Right ventricle myocardium inferior (tissue), 1 donor: Measurements from ENCODE around the gene RNF151. TPM values are rescaled to one million over a fixed set of nuclear protein-coding genes. Genes with fewer than 3 reads are reported as not detected.
A peak's percentile ranks its signal among the peaks of the same experiment; 100 is the strongest.
"Not testable (repeated sequence)": the region's sequence is repeated elsewhere in the genome, so short reads cannot be mapped to it uniquely, and the experiment has no call there.

ENCODE experiments used
- ATAC-seq: fragments of 200-7000 bp; cut with Tn5 transposase; one replicate; pipeline ENCODE4 v1.9.1; 2020; ENCODE audit warnings: mild to moderate bottlenecking, moderate library complexity
- DNase-seq: peaks from one replicate; pipeline ENCODE4 v3.0.0; 2021; ENCODE audit errors: missing footprints
- intact Hi-C: fragments of 100-400 bp; cut with DNase I; formaldehyde crosslinking; loops from one replicate; pipeline ENCODE4 v1.11.0; 2022
- total RNA-seq: library from RNA; stranded (reverse); fragmentation: NEBNext Ultra II Directional; extraction: Animal tissue kit (Norgen Biotek cat#: 25700); gene quantifications from one replicate; pipeline ENCODE4 v1.2.1, GENCODE V29; 2021
- donor health status: DM: no; HTN: yes; CAD: no; lungs with severe emphysema.

Gene RNF151
- total RNA-seq, 1 donor from 2014 or later = not detected

GRCh38 chr16:1950559-1950958 is 16.1 kb upstream of the RNF151 start:
- intact Hi-C loops = no loop called here
- peak; percentile 60 for DNase-seq
- ATAC-seq = peak; percentile 57

GRCh38 chr16:1953734-1954133 is 12.9 kb upstream of the RNF151 start:
- intact Hi-C loops = no loop called here
- ATAC-seq (peak; percentile 17), DNase-seq (peak; percentile 58)

GRCh38 chr16:1957434-1958142 is 9.1 kb upstream of the RNF151 start:
- peak; percentile 32 for DNase-seq
- ATAC-seq, intact Hi-C loops: not testable (repeated sequence)

GRCh38 chr16:1958143-1958491 is 8.5 kb upstream of the RNF151 start:
- DNase-seq = peak; percentile 34
- intact Hi-C loops, ATAC-seq: not testable (repeated sequence)

GRCh38 chr16:1958715-1959268 is 7.9 kb upstream of the RNF151 start:
- ATAC-seq = no peak
- intact Hi-C loops = no loop called here
- no peak for DNase-seq

GRCh38 chr16:1959269-1960039 is 7.2 kb upstream of the RNF151 start, which contains the start of gene NDUFB10:
Gene NDUFB10, plus strand, starts transcription at chr16:1959538. Its CDS starts 87 bp downstream, at chr16:1959625.
- peak; percentile 93 for ATAC-seq
- DNase-seq = peak; percentile 96
- intact Hi-C loops = loop anchor here (5.0 kb wide), 1 partner anchor 253 kb away; the partner anchor contains the start of genes BRICD5 and PGP

GRCh38 chr16:1960665-1961630 is 5.7 kb upstream of the RNF151 start:
- DNase-seq = no peak
- intact Hi-C loops = loop anchor here (5.0 kb wide), 1 partner anchor 251 kb away; the partner anchor contains the start of genes BRICD5 and PGP
- no peak for ATAC-seq

GRCh38 chr16:1961651-1962067 is 5.0 kb upstream of the RNF151 start:
- intact Hi-C loops = loop anchor here (5.0 kb wide), 1 partner anchor 251 kb away; the partner anchor contains the start of genes BRICD5 and PGP
- DNase-seq = no peak
- no peak for ATAC-seq

- intact Hi-C loops = loop anchor here (5.0 kb wide), 1 partner anchor 250 kb away; the partner anchor contains the start of genes BRICD5 and PGP
- not testable (repeated sequence) for DNase-seq, ATAC-seq
These were observed 4.2 kb upstream of the RNF151 start for GRCh38 chr16:1962161-1963153.

GRCh38 chr16:1963806-1964505 is 2.7 kb upstream of the RNF151 start:
- ATAC-seq = peak; percentile 11
- no peak for DNase-seq
- intact Hi-C loops = loop anchor here (5.0 kb wide), 1 partner anchor 248 kb away; the partner anchor contains the start of genes BRICD5 and PGP

GRCh38 chr16:1964506-1965395 is 1.9 kb upstream of the RNF151 start, which contains the start of gene RPS2:
Gene RPS2, minus strand, starts transcription at chr16:1964826. Its CDS starts 201 bp downstream, at chr16:1964625.
- intact Hi-C loops = loop anchor here (5.0 kb wide), 1 partner anchor 248 kb away; the partner anchor contains the start of genes BRICD5 and PGP
- ATAC-seq (peak; percentile 98), DNase-seq (peak; percentile 100)

- intact Hi-C loops = no loop called here
- no peak for ATAC-seq
- DNase-seq = no peak
These were observed 1.2 kb upstream of the RNF151 start for GRCh38 chr16:1965396-1966001.

- DNase-seq (no peak), ATAC-seq (no peak)
- intact Hi-C loops = no loop called here
These were observed 1.7 kb downstream of the RNF151 start for GRCh38 chr16:1968146-1968953.
